Activated naive CD8-positive, alpha-beta T cell (primary cell): ENCODE measurements around the gene XKR3.
"Not testable (repeated sequence)": the region's sequence is repeated elsewhere in the genome, so short reads cannot be mapped to it uniquely, and the experiment has no call there.

Experiments
- H3K27ac Mint-ChIP-seq: one replicate; pipeline ENCODE4 v1.8.0; 2021; ENCODE audit warnings: mixed read lengths
- H3K27me3 Mint-ChIP-seq: one replicate; pipeline ENCODE4 v1.8.0; 2021; ENCODE audit warnings: mixed read lengths
- H3K36me3 Mint-ChIP-seq: one replicate; pipeline ENCODE4 v1.8.0; 2021; ENCODE audit warnings: mixed read lengths
- H3K4me1 Mint-ChIP-seq: one replicate; pipeline ENCODE4 v1.8.0; 2021; ENCODE audit warnings: low read depth, mixed read lengths
- H3K4me3 Mint-ChIP-seq: one replicate; pipeline ENCODE4 v1.8.0; 2021; ENCODE audit warnings: mild to moderate bottlenecking, mixed read lengths
- H3K9me3 Mint-ChIP-seq: one replicate; pipeline ENCODE4 v1.8.0; 2021; ENCODE audit warnings: low read depth, mixed read lengths

The XKR3 gene

DNA sequence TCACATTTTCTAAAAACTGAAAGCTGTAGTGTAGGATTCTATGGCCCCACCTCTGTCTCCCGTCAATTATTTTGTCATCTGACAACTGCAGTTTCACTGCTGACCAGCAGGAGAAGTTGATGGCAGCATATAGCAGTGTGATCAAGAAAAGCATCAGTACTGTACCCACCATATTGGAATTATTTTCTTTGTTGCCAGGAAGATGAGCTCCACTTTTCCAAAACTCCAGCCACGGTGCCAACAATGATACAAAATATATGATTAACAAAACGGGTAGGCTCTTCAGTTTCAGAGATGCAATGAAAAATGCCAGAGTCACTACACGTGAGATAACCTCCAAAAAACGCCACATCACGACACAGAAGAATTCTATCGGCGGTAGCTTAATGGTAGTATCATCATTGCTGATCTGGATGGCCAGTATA lies 41.3 kb downstream of the XKR3 start:
- Mint-ChIP-seq H3K4me3 (no peak overlapping the region), H3K36me3 (no peaks in the 10 kb centered on the region), H3K4me1 (no peaks in the 10 kb centered on the region), H3K27ac (no peak overlapping the region), H3K27me3 (no peaks in the 10 kb centered on the region), H3K9me3 (no peaks in the 10 kb centered on the region)

GRCh38 chr22:16783453-16783852 lies 41.8 kb downstream of the XKR3 start:
- Mint-ChIP-seq H3K9me3 (no peaks in the 10 kb centered on the region), H3K27me3 (no peaks in the 10 kb centered on the region), H3K36me3 (no peaks in the 10 kb centered on the region), H3K4me3 (no peak overlapping the region), H3K27ac (no peak overlapping the region), H3K4me1 (no peaks in the 10 kb centered on the region)

DNA sequence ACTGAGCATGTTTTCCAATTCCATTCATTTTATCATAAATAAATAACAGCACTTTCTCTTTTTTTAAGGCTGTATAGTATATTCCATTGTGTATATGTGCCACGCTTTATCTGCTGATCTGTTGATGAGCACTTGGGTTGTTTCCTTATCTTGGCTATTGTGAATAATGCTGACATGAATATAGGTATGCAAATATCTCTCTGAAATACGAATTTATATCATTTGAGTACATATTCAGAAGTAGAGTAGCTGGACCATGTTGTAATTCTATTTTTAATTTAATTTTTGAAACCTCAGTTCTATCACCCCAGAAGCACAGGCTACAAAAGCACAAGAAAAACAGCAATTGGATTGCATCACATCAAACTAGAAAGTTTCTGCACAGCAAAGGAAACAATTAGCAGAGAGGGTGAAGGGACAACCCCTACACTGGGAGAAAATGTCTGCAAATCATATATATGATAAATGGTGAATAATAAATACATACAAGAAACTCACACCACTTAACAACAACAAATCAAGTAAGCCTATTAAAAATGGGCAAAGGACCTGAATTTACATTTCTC lies 43.4 kb downstream of the XKR3 start:
- H3K4me3 Mint-ChIP-seq: no peak overlapping the region
- H3K27me3 Mint-ChIP-seq: no peaks in the 10 kb centered on the region
- H3K27ac Mint-ChIP-seq: no peak overlapping the region
- H3K4me1 Mint-ChIP-seq: no peaks in the 10 kb centered on the region
- no peaks in the 10 kb centered on the region for H3K9me3 Mint-ChIP-seq
- H3K36me3 Mint-ChIP-seq: no peaks in the 10 kb centered on the region

DNA sequence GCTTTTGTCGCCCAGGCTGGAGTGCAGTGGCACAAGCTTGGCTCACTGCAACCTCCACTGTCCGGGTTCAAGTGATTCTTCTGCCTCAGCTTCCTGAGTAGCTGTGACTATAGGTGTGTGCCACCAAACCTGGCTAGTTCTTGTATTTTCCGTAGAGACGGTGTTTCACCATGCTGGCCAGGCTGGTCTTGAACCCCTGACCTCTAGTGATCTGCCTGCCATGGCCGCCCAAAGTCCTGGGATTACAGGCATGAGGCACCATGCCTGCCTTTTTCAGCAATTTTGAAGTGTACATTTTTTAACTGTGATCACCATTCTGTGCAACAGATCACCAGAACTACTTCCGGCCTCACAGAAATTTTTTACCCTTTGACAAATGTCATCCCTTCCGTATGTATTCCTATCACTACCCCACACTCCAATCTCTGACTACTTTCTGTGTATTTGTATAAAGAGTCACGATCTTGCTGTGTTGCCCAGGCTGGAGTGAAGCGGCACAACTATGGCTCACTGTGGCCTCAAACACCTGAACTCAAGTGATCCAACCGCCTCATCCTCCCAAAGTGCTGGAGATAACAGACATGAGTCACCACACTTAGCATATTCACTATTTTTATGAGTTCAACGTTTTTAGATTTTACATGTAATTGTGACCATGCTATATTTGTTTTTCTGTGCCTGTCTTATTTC lies 44.0 kb downstream of the XKR3 start:
- Mint-ChIP-seq H3K36me3 (no peaks in the 10 kb centered on the region), H3K9me3 (no peaks in the 10 kb centered on the region), H3K27ac (no peak overlapping the region), H3K27me3 (no peaks in the 10 kb centered on the region), H3K4me1 (no peaks in the 10 kb centered on the region), H3K4me3 (no peak overlapping the region)

GRCh38 chr22:16777284-16777924 lies 47.8 kb downstream of the XKR3 start:
- no peak overlapping the region for H3K4me3 Mint-ChIP-seq
- no peaks in the 10 kb centered on the region for H3K9me3 Mint-ChIP-seq
- H3K36me3 Mint-ChIP-seq: no peaks in the 10 kb centered on the region
- peaks cover 9% of the 10 kb centered on the region for H3K4me1 Mint-ChIP-seq
- no peak overlapping the region for H3K27ac Mint-ChIP-seq
- H3K27me3 Mint-ChIP-seq: no peaks in the 10 kb centered on the region

DNA sequence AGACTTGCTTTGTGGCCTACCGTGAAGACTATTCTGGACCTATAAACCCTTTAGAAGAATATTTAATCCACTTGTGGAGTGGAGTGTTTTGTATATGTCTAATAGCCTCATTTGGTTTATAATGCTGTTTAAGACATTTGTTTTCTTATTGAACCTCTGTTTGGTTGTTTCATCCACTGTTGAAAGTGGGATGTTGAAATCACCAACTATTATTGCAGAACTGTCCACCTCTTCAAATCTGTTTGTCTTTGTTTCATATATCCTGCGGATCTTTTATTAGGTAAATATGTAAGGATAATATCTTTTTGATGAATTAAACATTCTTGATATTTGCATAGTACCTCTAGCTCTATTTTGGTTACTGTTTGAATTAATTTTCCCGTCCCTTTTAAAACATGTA lies 49.1 kb downstream of the XKR3 start:
- Mint-ChIP-seq H3K27ac (no peak overlapping the region), H3K4me3 (no peak overlapping the region), H3K4me1 (peaks cover 9% of the 10 kb centered on the region), H3K27me3 (no peaks in the 10 kb centered on the region), H3K36me3 (no peaks in the 10 kb centered on the region), H3K9me3 (no peaks in the 10 kb centered on the region)

DNA sequence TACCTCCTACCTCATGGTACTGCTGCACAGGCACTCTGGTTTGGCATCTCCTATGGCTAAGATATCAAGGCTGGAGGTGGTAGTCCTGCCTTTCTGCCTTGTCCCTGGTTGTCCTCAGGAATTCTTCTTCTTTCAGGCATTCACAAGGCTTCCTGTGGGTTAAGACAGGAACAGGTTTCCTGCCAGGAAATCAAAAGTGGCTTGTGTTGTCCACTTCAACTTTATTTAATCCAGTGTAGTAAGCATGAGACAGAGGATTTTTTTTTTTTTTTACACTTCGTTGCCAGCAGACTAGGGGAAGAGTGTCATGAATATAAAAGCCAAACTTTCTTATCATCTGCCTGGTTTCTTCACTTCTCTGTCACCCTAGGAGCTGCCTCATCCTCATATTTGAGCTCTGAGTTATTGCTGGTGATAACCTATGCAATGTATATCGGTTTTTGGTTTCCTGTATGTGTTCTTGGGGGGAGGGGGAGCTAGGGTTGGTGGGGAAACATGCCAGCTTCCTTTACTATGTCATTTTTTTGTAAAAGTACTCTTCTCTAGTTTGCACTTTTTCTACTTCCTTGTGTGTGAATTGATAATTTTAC lies 50.2 kb downstream of the XKR3 start:
- Mint-ChIP-seq H3K27me3 (no peaks in the 10 kb centered on the region), H3K27ac (no peak overlapping the region), H3K9me3 (no peaks in the 10 kb centered on the region), H3K4me3 (no peak overlapping the region), H3K36me3 (no peaks in the 10 kb centered on the region), H3K4me1 (peaks cover 9% of the 10 kb centered on the region)

- not testable (repeated sequence) for H3K4me1 Mint-ChIP-seq, H3K9me3 Mint-ChIP-seq, H3K4me3 Mint-ChIP-seq, H3K36me3 Mint-ChIP-seq, H3K27ac Mint-ChIP-seq, H3K27me3 Mint-ChIP-seq
Observed at GRCh38 chr22:16771569-16771968, 53.6 kb downstream of the XKR3 start.

- H3K27ac Mint-ChIP-seq, H3K27me3 Mint-ChIP-seq, H3K36me3 Mint-ChIP-seq, H3K4me1 Mint-ChIP-seq, H3K4me3 Mint-ChIP-seq, H3K9me3 Mint-ChIP-seq: not testable (repeated sequence)
Observed at GRCh38 chr22:16767927-16768326, 57.3 kb downstream of the XKR3 start.

DNA sequence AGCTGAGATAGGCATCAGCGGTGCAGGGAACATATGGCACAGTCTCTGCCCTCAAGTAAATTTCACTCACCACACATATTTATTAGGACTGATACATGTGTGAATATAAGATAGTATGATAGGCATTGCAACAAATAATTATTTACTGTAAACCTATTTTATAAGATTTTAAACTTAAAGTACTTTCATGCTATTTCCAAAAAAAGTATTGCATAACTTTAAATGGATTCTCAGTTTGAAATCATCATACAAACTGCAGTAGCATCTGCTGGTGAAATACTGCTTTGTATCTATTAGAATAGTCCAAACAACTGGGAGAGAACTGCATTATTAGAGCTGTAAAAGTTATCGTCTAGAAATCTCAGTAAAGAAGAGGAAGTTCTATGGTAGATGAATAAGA lies 63.0 kb downstream of the XKR3 start:
- not testable (repeated sequence) for H3K4me1 Mint-ChIP-seq, H3K27me3 Mint-ChIP-seq, H3K27ac Mint-ChIP-seq, H3K4me3 Mint-ChIP-seq, H3K9me3 Mint-ChIP-seq, H3K36me3 Mint-ChIP-seq

GRCh38 chr22:16760416-16760815 lies 64.8 kb downstream of the XKR3 start:
- not testable (repeated sequence) for H3K4me1 Mint-ChIP-seq, H3K36me3 Mint-ChIP-seq, H3K4me3 Mint-ChIP-seq, H3K27me3 Mint-ChIP-seq, H3K9me3 Mint-ChIP-seq, H3K27ac Mint-ChIP-seq

- H3K27me3 Mint-ChIP-seq, H3K27ac Mint-ChIP-seq, H3K9me3 Mint-ChIP-seq, H3K4me1 Mint-ChIP-seq, H3K36me3 Mint-ChIP-seq, H3K4me3 Mint-ChIP-seq: not testable (repeated sequence)
Observed at GRCh38 chr22:16749282-16749681, 75.9 kb downstream of the XKR3 start.

GRCh38 chr22:16748160-16748929 lies 76.9 kb downstream of the XKR3 start:
- H3K4me3 Mint-ChIP-seq, H3K4me1 Mint-ChIP-seq, H3K27ac Mint-ChIP-seq, H3K9me3 Mint-ChIP-seq, H3K27me3 Mint-ChIP-seq, H3K36me3 Mint-ChIP-seq: not testable (repeated sequence)

DNA sequence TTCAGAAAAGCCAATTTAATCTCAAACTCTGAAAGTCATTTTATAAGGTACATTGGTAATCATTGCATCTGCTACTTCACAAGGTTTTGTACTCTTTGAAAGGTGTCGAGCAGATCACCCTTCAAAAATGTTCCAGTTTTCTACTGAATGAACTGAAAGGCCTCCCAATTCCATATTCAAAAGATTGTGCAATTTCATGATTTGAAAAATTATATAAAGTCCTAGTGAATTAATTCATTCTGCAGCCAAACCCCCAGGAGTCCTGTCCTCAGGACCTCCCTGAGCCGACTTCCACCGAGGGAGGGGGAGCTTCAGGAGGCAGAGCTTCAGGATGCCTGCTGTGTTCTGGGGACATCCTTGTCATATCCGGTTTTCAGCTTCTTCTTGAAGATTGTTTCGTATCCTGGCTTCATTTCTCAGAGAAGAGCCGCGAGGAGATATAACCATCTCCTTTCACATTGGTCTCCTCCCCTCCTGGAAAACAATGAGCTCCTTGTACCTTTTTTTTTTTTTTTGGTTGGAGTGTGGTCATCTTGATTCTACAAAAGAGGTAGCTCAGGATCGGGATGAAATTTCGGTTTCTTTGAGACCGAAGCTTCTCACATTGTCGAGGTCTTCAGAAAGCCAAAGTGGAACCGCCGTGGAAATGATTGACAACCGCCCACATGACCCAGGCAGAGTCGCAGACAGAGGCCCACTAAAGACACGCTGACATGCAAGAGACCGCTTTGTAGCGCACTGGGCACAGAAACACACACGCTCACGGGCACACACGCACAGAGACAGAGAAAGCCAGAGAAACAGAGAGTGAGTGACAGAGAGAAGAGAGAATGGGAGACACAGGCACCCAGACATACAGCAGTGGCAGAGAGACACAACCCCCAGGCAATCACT lies 77.7 kb downstream of the XKR3 start:
- H3K27me3 Mint-ChIP-seq, H3K27ac Mint-ChIP-seq, H3K4me3 Mint-ChIP-seq, H3K4me1 Mint-ChIP-seq, H3K9me3 Mint-ChIP-seq, H3K36me3 Mint-ChIP-seq: not testable (repeated sequence)
